GM21390 (cell line): ENCODE data around the gene LRP4.

ENCODE experiments used
- ATAC-seq: cut with Tn5 transposase; IDR thresholded peaks from one replicate; pipeline ENCODE4 v1.9.1; 2021; ENCODE audit not compliant: unreplicated experiment

The LRP4 gene

DNA sequence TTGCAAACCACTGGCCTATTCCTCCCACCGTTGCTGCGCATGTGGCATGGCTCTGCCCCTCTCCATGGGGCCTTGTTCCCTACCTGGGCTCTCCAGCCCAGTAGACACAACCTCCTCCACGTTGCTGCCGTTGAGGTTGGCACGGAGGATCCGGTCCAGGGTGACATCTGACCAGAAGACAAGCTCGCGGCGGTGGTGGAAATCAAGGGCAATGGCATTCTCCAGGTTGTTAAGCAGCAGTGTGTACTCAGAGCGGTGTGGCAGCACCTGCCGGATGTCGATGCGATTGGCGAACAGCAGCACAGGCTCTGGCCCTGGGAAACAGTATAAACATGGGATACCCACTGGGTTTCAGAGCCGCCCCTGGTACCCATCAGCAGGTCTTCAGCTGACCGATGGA lies 23.8 kb downstream of the LRP4 start:
- ATAC-seq, result no peak

DNA sequence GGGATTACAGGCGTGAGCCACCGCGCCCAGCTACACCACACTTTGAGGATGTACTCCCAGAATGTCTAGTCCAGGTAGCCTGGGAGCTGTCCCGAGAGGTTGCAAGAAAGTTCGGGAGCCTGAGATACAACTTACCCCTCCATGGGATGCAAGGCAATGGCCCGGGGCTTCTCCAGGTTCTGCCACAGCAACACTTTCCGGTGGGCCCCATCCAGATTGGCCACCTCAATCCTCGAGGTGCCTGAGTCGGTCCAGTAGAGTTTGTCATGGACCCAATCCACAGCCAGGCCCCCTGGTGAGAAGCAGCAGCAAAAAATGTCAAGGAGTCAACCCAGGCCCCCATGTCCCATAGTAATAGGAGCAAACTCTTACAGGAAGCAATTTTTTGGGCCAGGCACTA lies 25.5 kb downstream of the LRP4 start:
- ATAC-seq, result no peak

- no peak for ATAC-seq
Measured at GRCh38 chr11:46892109-46892508, 26.2 kb downstream of the LRP4 start.

GRCh38 chr11:46890665-46891064 lies 27.7 kb downstream of the LRP4 start:
- no peak for ATAC-seq

- no peak for ATAC-seq
Measured at GRCh38 chr11:46889689-46890475, 28.5 kb downstream of the LRP4 start.

DNA sequence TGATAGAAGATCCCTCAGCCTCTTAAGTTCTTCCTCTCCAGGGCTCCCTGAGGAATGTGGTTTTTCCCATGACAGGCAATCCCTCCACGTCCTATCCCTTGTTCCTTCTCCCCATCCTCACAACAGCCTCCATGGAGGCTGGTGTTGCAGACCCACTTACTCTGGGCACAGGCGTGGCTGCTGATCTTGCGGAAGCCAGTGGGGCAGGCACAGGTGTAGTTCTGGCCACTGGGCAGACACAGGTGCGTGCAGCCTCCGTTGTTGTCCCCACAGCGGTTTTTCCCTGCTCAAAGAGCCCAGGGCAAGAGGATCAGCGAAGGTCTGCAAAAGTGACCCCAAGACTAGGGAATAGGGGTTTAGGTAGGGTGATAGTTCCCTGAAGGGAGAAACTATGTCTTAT lies 29.1 kb downstream of the LRP4 start:
- no peak for ATAC-seq

GRCh38 chr11:46888636-46889035 lies 29.7 kb downstream of the LRP4 start:
- no peak for ATAC-seq

GRCh38 chr11:46886211-46886610 lies 32.1 kb downstream of the LRP4 start:
- no peak for ATAC-seq

GRCh38 chr11:46879056-46879585 lies 39.2 kb downstream of the LRP4 start:
- no peak for ATAC-seq

- no peak for ATAC-seq
Measured at GRCh38 chr11:46877580-46877979, 40.8 kb downstream of the LRP4 start.

- no peak for ATAC-seq
Measured at GRCh38 chr11:46876471-46876870, 41.9 kb downstream of the LRP4 start.

DNA sequence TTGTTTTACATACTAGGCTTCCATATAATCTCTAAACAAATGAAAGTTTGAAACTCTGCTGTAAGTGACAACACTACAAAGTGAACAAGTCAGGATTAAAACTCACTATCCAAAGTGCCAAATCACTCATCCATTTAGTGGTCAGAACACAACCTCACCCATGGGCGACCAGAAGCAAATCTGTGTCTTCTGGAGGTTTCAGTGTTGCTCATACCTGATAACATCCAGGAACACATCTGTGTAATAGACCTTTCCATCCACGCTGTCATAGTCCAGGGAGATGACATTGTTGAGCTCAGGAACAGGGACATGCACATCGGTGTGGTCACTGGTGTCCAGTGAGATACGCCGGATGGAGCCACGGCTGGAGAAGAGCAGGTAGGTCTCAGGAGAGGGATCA lies 43.8 kb downstream of the LRP4 start:
- no peak for ATAC-seq

GRCh38 chr11:46868912-46869311 lies 49.4 kb downstream of the LRP4 start:
- no peak for ATAC-seq

DNA sequence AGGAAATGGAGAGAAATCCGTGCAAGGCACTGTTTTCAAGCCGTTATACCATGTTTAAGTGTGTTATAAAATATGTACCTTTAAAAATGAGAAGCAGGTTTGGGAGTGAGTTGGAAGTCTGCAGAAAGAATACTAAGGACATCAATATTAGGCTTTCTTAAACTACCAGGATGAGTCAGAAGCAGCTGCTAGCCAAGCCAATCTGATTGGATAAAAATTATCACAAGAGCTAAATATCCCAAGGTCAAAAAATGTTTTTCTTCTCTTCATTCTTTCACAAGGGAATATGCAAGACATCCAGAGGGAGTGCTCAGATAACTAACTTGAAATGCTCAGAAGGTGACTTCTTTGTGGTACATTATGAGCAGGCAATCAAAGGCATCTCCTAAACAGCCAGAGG lies 53.0 kb downstream of the LRP4 start:
- no peak for ATAC-seq

DNA sequence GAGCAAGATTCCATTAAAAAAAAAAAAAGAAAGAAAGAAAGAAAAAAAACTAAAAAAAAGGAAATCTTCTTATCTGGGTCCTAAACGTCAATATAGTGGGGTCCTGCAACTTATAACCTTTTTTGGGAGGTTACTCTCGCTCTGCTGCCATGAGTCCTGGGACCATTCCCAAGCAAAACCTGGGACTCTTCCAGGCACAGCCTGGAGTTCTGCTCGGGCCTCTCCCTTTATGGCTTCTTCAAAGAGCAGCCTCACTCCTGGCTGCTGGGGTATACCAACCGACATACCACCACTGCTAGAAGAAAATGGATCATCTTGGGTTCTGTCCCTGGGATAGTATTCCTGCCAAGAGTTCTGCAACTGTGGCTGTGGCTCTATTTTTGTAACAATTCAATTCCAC lies 58.1 kb downstream of the LRP4 start:
- no peak for ATAC-seq

GRCh38 chr11:46858920-46859546 lies 59.3 kb downstream of the LRP4 start:
- no peak for ATAC-seq

- ATAC-seq, result no peak
Measured at GRCh38 chr11:46857666-46858065, 60.7 kb downstream of the LRP4 start.

DNA sequence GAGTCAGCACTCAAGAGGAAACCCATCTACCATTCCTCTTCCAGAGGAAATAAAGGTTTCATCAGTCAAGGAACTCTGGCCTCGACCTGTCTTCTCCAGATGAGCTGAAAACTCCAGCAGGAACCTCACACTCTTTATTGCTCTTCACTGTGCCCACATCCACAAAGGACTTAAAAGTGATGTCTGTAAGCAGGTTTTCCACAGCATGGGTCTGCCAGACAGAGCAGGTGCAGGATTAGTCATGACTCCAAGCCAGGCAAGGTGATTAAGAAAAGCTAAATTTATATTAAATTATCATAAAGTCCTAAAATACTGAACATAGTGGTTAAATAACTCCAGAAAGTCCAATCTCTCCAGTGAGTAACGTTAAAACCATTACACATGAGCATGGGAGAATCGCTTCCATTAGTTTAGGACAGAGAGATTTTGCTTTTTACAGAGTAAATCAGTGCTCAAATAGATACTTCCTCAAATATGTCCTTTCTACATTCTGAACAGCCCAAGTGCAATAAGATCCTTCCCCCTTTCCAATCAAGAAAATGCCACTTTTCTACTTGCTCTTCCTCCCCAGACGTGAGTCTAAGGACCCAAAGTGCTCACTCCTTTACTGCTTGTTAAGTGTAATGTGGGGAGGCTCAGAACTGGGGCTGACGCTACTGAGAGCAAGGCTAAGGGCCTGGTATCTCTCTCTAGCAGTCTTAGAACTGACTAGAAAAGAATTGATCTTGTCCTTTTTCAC lies 61.6 kb downstream of the LRP4 start:
- ATAC-seq, result no peak

DNA sequence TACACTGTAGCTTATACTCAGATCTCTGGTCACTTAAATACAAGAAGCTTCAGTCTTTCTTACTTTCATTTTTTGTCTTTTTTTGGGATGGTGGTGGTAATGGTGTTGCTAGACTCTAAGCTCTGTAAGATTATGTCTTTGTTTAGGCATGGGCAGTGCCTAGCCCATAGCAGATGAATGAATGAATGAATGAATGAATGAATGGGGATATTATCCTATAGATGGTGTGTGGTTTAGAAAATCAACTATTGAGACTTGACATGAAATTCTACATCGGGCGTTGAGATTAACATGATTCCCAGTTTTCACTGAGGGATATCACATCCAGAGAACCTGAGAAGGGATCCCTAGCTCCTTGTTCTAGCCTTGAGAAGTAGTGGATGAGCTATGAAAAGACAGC lies 62.5 kb downstream of the LRP4 start:
- no peak for ATAC-seq

GRCh38 chr11:46855167-46855566 lies 63.2 kb downstream of the LRP4 start:
- no peak for ATAC-seq

GRCh38 chr11:46850829-46851380 lies 67.4 kb downstream of the LRP4 start:
- no peak for ATAC-seq

DNA sequence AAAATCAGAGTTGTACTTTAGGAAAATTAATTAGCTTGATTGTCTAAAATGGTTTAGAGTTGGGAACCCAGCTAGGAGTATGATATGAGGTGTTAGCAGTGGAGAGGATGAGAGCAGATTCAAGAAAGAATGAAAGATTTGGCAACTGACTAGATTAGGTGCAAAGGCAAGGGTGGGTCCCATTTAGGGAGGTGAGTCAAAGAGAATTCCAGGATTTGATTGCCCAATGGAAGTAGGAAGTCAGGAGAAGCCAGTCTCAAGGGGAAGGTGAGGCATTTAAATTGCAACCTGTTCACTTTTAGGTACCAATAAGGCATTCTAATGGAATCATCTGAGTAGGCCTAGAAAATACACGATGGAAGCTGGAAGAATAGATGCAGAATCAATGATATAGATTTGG lies 68.7 kb downstream of the LRP4 start:
- no peak for ATAC-seq
